Measurements from ENCODE around the gene HMGCLL1.

GRCh38 chr6:55437141-55437540 is 141.9 kb downstream of the HMGCLL1 start:
- TF ChIP-seq ZFP30 (CRISPR knock-in tag; IDR thresholded peaks at IDR 0.05), result no peak
- no peak for TF ChIP-seq BACH2 (CRISPR knock-in tag; IDR thresholded peaks at IDR 0.05; ENCODE audit: borderline replicate concordance)
- TF ChIP-seq, protein P1, sequence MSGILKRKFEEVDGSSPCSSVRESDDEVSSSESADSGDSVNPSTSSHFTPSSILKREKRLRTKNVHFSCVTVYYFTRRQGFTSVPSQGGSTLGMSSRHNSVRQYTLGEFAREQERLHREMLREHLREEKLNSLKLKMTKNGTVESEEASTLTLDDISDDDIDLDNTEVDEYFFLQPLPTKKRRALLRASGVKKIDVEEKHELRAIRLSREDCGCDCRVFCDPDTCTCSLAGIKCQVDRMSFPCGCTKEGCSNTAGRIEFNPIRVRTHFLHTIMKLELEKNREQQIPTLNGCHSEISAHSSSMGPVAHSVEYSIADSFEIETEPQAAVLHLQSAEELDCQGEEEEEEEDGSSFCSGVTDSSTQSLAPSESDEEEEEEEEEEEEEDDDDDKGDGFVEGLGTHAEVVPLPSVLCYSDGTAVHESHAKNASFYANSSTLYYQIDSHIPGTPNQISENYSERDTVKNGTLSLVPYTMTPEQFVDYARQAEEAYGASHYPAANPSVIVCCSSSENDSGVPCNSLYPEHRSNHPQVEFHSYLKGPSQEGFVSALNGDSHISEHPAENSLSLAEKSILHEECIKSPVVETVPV (CRISPR knock-in tag; IDR thresholded peaks at IDR 0.05), result no peak
- TF ChIP-seq ZC3H10 (CRISPR knock-in tag; IDR thresholded peaks at IDR 0.05), result no peak
- TF ChIP-seq, protein P2, sequence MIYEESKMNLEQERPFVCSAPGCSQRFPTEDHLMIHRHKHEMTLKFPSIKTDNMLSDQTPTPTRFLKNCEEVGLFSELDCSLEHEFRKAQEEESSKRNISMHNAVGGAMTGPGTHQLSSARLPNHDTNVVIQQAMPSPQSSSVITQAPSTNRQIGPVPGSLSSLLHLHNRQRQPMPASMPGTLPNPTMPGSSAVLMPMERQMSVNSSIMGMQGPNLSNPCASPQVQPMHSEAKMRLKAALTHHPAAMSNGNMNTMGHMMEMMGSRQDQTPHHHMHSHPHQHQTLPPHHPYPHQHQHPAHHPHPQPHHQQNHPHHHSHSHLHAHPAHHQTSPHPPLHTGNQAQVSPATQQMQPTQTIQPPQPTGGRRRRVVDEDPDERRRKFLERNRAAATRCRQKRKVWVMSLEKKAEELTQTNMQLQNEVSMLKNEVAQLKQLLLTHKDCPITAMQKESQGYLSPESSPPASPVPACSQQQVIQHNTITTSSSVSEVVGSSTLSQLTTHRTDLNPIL (CRISPR knock-in tag; IDR thresholded peaks at IDR 0.05; ENCODE audit: low read depth), result no peak
- no peak for TF ChIP-seq GLIS3 (CRISPR knock-in tag; IDR thresholded peaks at IDR 0.05)

Measured in SK-N-SH treated with all-trans-retinoic acid at 6 μM for 48 hours (cell line).